SK-N-MC (cell line): ENCODE data around the gene ALKAL2.
"Not testable (repeated sequence)": the region's sequence is repeated elsewhere in the genome, so short reads cannot be mapped to it uniquely, and the experiment has no call there.

ENCODE experiments used
- DNase-seq: peaks from one replicate; pipeline ENCODE4 v3.0.0-alpha.2; 2011; ENCODE audit warnings: low read depth, low spot score
- H3K27ac ChIP-seq: fragments of 200-600 bp; sonication (generic); 2 replicates; pipeline ENCODE4 v1.5.1; 2016; ENCODE audit warnings: mixed run types
- H3K36me3 ChIP-seq: fragments of 200-600 bp; sonication (generic); 2 replicates; pipeline ENCODE4 v1.6.1; 2017; ENCODE audit warnings: antibody characterized with exemption, low read length, mixed read lengths; ENCODE audit not compliant: insufficient read depth
- H3K4me3 ChIP-seq: fragments of 200-600 bp; sonication (generic); 2 replicates; pipeline ENCODE4 v1.5.1; 2016
- H3K9ac ChIP-seq: fragments of 200-600 bp; sonication (generic); 2 replicates; pipeline ENCODE4 v1.8.0; 2017; ENCODE audit warnings: mixed run types, mixed read lengths; ENCODE audit not compliant: insufficient read length
- H3K9me3 ChIP-seq: fragments of 200-600 bp; sonication (generic); 2 replicates; pipeline ENCODE4 v1.6.1; 2017; ENCODE audit warnings: low read depth, mild to moderate bottlenecking, antibody characterized with exemption, low read length, moderate library complexity, mixed read lengths
- EZH2 ChIP-seq: fragments of 200-600 bp; sonication (generic); IDR thresholded peaks from one replicate; pipeline ENCODE4 v1.6.1; 2017; ENCODE audit warnings: antibody characterized with exemption
- FOXP2 ChIP-seq: optimal IDR thresholded peaks from 2 replicates; pipeline ENCODE3; 2011; ENCODE audit warnings: mild to moderate bottlenecking, moderate library complexity; ENCODE audit not compliant: insufficient read depth; ENCODE audit errors: extremely low read length, control extremely low read depth
- POLR2AphosphoS5 ChIP-seq: IDR thresholded peaks from 2 replicates; pipeline ENCODE4 v1.6.1; 2012; ENCODE audit warnings: mild to moderate bottlenecking, low read depth, low read length, borderline replicate concordance

The ALKAL2 gene, protein sequence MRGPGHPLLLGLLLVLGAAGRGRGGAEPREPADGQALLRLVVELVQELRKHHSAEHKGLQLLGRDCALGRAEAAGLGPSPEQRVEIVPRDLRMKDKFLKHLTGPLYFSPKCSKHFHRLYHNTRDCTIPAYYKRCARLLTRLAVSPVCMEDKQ

DNA sequence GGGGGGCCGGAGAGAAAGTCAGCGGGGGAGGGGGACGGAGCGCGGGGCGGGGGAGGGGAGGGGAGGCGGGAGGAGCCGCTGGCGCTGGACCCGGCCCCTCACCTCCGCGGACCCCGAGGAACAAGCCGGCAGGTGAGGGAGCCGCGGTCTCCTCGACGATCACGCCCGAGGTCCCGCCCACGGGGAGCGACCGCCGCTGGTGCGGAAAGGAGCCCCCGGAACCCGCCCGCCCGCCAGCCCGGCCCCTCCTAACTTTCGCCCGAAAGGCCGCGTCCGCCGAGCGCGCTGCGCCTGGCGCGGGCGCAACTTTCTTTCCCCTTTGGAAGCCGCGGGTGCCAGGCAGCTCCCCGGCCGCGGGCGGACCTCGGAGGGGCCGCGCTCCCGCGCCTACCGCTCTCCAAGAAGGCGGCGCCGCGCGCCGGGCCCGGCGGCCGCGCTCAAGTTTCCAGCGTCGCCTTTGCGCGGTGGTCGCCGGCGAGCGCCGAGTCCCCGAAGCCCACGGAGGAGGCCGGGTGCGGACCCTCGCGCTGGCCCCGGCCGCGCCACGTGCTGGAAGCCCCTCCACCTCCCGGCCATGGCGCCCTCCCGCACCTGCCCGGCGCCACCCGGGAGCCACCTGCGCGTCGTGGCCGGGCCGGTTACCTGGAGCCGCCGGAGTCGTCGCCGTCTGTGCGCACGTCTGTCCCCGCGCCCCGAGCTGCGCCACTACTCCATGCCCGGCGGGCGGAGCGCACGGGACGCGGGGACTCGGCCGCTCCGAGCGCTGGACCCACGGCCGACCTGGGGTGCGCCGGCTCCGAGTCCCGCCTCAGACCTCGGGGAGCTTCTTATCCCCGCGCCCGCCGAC is at the start of gene ALKAL2:
TSS of gene ALKAL2 (minus strand) at position 181 of the 847 bp plus-strand sequence. CDS start 256 bp downstream, outside the sequence.
- Histone ChIP-seq H3K4me3 (peak within 1 kb of the TSS; percentile 43), H3K9me3 (no peaks in the 10 kb centered on the region), H3K9ac (no peak within 1 kb of the TSS), H3K27ac (no peak within 1 kb of the TSS), H3K36me3 (no peaks in the 10 kb centered on the region)
- no peak for DNase-seq
- TF ChIP-seq EZH2: no peak
- TF ChIP-seq FOXP2: no peak
- no peak for TF ChIP-seq POLR2AphosphoS5

DNA sequence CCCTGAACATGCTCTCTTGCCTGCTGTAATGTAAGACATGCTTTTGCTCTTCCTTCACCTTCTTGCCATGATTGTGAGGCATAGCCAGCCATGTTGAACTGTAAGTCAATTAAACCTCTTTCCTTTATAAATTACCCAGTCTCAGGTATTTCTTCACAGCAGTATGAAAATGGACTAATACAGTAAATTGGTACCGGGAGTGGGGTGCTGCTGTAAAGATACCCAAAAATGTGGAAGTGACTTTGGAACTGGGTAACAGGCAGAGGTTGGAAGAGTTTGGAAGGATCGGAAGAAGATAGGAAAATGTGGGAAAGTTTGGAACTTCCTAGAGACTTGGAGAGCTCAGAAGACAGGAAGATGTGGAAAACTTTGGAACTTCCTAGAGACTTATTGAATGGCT is 49.1 kb upstream of the ALKAL2 start:
- not testable (repeated sequence) for H3K4me3 ChIP-seq, H3K9me3 ChIP-seq

DNA sequence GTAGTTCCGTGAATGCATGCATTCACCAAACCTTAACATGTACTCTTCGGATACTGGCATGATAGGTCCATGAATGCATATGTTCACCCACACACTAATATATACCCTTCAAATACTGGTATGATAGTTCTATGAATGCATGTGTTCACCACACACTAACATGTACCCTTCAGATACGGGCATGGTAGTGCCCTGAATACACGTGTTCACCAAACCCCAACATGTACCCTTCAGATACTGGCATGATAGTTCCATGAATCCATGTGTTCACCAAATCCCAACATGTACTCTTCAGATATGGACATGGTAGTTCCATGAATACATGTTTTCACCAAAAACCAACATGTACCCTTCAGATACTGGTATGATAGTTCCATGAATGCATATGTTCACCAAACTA is 48.5 kb upstream of the ALKAL2 start:
- Histone ChIP-seq H3K27ac (no peak overlapping the region), H3K4me3 (no peak overlapping the region), H3K36me3 (no peaks in the 10 kb centered on the region), H3K9me3 (no peaks in the 10 kb centered on the region), H3K9ac (no peak overlapping the region)
- DNase-seq: no peak
- TF ChIP-seq FOXP2 (no peak), POLR2AphosphoS5 (no peak), EZH2 (no peak)

More for the DNA sequence above, 49.1 kb upstream of the ALKAL2 start:
- not testable (repeated sequence) for H3K36me3 ChIP-seq, H3K9ac ChIP-seq, H3K27ac ChIP-seq, DNase-seq

DNA sequence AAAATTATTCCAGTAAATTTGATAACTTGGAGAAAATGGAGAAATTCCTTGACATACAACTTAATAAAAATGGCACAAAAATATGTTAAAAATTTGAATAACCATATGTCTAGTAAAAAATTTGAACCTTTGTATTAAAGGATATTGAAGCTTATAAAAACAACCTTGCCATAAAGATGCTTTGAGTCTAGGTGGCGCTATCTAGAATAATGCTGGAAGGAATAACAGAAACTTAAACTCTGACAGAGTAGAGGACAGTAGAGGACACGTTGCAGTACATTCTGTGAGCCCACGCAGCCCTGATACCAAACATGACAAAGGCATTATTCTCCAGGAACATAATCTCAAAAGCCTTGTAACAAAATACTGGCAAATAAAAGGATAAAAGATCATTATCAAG is 44.7 kb upstream of the ALKAL2 start:
- no peak overlapping the region for H3K4me3 ChIP-seq
- H3K27ac ChIP-seq: no peak overlapping the region
- TF ChIP-seq EZH2: no peak
- no peak for TF ChIP-seq POLR2AphosphoS5
- no peak for TF ChIP-seq FOXP2

DNA sequence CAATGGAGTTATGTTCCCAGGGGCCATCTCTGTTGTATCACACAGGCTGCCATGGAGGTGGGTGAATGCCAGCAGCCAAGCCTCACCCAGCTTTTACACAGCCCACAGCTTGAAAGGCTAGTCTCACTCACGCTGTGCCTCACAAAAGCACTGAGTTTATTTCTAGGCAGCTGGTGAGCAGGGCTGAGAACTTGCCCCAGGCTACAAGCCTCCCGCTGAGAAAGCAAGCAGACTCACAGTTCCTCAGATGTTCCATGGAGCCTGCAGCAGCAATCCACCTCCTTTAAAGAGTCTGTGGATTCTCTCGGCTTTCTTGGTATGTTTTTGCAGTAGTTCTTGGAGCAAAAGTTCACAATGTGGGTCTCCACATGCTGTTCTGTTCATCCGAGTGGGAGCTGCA is 40.9 kb upstream of the ALKAL2 start:
- Histone ChIP-seq H3K9me3 (no peaks in the 10 kb centered on the region; the same call in 1 of the 2 replicates), H3K27ac (no peak overlapping the region)
- TF ChIP-seq EZH2: no peak
- TF ChIP-seq POLR2AphosphoS5: no peak
- no peak for TF ChIP-seq FOXP2

More for the DNA sequence above, 44.7 kb upstream of the ALKAL2 start:
- DNase-seq: no peak
- no peak overlapping the region for H3K9ac ChIP-seq
- no peaks in the 10 kb centered on the region for H3K36me3 ChIP-seq
- H3K9me3 ChIP-seq: no peaks in the 10 kb centered on the region; the same call in 1 of the 2 replicates

DNA sequence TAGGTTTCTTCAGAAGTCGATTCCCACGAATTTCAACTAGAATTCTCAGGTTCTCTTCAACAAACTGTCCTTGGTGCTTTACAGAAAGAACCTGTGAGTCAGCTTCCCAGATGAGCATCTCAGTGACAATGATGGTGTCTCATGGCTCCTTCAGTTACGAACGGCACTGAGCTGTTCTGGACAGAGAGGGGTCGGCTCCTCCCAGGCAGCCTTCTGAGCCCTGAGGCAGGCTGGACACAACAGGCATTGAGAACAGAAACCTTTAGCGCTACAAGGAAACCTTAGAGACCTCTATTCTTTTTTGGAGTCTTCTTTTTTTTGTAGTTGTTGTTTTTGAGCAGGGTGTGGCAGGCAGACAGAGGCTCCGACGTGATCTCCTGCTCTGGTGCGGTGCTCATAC is 35.1 kb upstream of the ALKAL2 start:
- no peak overlapping the region for H3K9ac ChIP-seq
- no peaks in the 10 kb centered on the region for H3K36me3 ChIP-seq
- DNase-seq: no peak
- TF ChIP-seq EZH2 (no peak), FOXP2 (no peak), POLR2AphosphoS5 (no peak)
- no peak overlapping the region for H3K4me3 ChIP-seq
- H3K27ac ChIP-seq: no peak overlapping the region
- no peaks in the 10 kb centered on the region for H3K9me3 ChIP-seq

More for the DNA sequence above, 40.9 kb upstream of the ALKAL2 start:
- peak; percentile 28 for DNase-seq
- no peak overlapping the region for H3K4me3 ChIP-seq
- no peaks in the 10 kb centered on the region for H3K36me3 ChIP-seq
- no peak overlapping the region for H3K9ac ChIP-seq

DNA sequence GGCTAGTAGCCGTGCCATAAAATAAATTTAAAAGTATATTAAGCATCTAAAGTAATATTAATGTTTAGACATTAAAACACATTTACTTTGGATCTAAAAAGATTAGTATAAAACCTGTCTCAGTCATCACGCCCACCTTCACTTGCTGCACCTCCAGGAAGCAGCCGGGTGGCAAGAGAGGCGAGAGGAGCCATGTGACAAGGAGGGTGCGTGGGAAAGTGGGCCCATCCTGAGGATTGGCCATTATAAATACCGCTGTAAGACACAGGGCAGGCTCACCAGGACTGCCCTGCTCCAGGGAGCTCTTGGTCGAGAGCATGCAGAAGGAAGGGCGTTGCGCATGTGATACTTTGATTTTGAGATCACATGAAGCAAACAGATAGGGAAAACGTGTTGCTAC is 34.4 kb upstream of the ALKAL2 start:
- TF ChIP-seq EZH2: no peak
- no peaks in the 10 kb centered on the region for H3K9me3 ChIP-seq
- no peak overlapping the region for H3K27ac ChIP-seq
- H3K9ac ChIP-seq: no peak overlapping the region
- no peak for DNase-seq
- H3K36me3 ChIP-seq: no peaks in the 10 kb centered on the region
- no peak overlapping the region for H3K4me3 ChIP-seq

DNA sequence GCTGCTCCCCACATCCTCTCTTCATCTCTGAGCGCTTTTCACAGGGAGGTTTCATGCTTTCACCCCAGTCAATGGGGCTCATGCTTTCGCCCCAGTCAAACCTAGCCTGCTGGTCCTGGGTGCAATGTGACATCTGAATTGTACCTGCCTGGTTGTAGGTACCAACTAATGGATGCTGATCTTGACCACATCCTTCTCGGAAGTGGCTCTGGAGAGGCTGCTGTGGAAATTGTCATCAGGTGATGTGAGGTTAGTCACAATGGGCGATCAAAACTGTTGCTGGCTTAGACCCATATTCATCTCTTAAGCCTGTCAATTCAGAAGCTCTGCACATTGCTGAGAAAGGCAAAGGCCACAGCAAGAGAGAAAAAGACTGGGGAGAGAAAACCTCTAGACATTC is 32.7 kb upstream of the ALKAL2 start:
- Histone ChIP-seq H3K9ac (no peak overlapping the region), H3K9me3 (no peaks in the 10 kb centered on the region), H3K36me3 (no peaks in the 10 kb centered on the region), H3K27ac (no peak overlapping the region), H3K4me3 (no peak overlapping the region)
- TF ChIP-seq EZH2: no peak
- no peak for TF ChIP-seq POLR2AphosphoS5
- no peak for TF ChIP-seq FOXP2
- DNase-seq: no peak

DNA sequence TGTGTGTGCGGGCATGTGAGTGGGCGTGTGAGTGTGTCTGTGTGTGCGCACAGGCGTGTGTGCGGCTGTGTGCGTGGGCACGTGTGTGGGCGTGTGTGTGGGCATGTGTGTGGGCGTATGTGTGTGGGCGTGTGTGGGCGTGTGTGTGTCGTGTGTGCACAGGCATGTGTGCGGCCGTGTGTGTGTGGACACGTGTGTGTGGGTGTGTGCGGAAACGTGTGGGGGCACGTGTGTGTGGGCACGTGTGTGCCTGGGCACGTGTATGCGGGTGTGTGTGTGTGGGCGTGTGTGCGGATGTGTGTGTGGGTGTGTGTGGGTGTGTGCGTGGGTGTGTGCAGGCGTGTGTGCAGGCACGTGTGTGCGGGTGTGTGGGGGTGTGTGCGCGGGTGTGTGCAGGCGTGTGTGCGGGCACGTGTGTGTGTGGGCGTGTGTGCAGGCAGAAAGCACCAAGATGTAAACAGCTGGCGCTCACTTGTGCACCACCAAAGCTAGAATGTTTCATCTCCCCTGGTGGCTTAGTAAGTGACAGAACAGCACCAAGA is 31.2 kb upstream of the ALKAL2 start:
- Histone ChIP-seq H3K36me3 (no peaks in the 10 kb centered on the region), H3K9me3 (no peaks in the 10 kb centered on the region), H3K9ac (no peak overlapping the region), H3K27ac (no peak overlapping the region), H3K4me3 (no peak overlapping the region)
- no peak for DNase-seq
- no peak for TF ChIP-seq FOXP2
- no peak for TF ChIP-seq POLR2AphosphoS5
- no peak for TF ChIP-seq EZH2
